H9 (cell line): ENCODE data around the gene CDKN3. TPM values are rescaled to one million over a fixed set of nuclear protein-coding genes. Genes with fewer than 3 reads are reported as not detected.

ENCODE experiments used
- DNase-seq: peaks from one replicate; pipeline ENCODE4 v3.0.0-alpha.2; 2017
- H2AFZ ChIP-seq: one replicate; pipeline ENCODE4 v1.6.1; 2013; ENCODE audit warnings: mild to moderate bottlenecking, low read length, control low read depth, moderate library complexity
- H2AK5ac ChIP-seq: 2 replicates; pipeline ENCODE4 v1.6.1; 2013; ENCODE audit warnings: low read length, control low read depth, mixed read lengths; ENCODE audit not compliant: insufficient read length
- H2BK120ac ChIP-seq: one replicate; pipeline ENCODE4 v1.6.1; 2013; ENCODE audit warnings: low read depth, mild to moderate bottlenecking, low read length, control low read depth, inconsistent platforms; ENCODE audit not compliant: poor library complexity, severe bottlenecking
- H2BK12ac ChIP-seq: 2 replicates; pipeline ENCODE4 v1.6.1; 2013; ENCODE audit warnings: low read length, control low read depth, mixed read lengths, low read depth; ENCODE audit not compliant: insufficient read length
- H2BK15ac ChIP-seq: 2 replicates; pipeline ENCODE4 v1.6.1; 2013; ENCODE audit warnings: low read depth, low read length, control low read depth
- H2BK20ac ChIP-seq: one replicate; pipeline ENCODE4 v1.6.1; 2013; ENCODE audit warnings: low read depth, mild to moderate bottlenecking, low read length, control low read depth, inconsistent platforms; ENCODE audit not compliant: poor library complexity, severe bottlenecking
- H2BK5ac ChIP-seq: 2 replicates; pipeline ENCODE4 v1.6.1; 2013; ENCODE audit warnings: low read length, control low read depth, mixed read lengths; ENCODE audit not compliant: insufficient read length
- H3K14ac ChIP-seq: 2 replicates; pipeline ENCODE4 v1.6.1; 2013; ENCODE audit warnings: low read length, control low read depth; ENCODE audit not compliant: insufficient read depth
- H3K18ac ChIP-seq: 2 replicates; pipeline ENCODE4 v1.6.1; 2013; ENCODE audit warnings: low read depth, mild to moderate bottlenecking, mixed read lengths, low read length, control low read depth; ENCODE audit not compliant: insufficient read length
- H3K23ac ChIP-seq: 2 replicates; pipeline ENCODE4 v1.6.1; 2013; ENCODE audit warnings: low read length, control low read depth, mixed read lengths, low read depth; ENCODE audit not compliant: insufficient read length
- H3K23me2 ChIP-seq: 2 replicates; pipeline ENCODE4 v1.6.1; 2013; ENCODE audit warnings: low read depth, mild to moderate bottlenecking, mixed read lengths, low read length, control low read depth; ENCODE audit not compliant: insufficient read length, poor library complexity, severe bottlenecking
- H3K27ac ChIP-seq: 2 replicates; pipeline ENCODE4 v1.5.1; 2013; ENCODE audit warnings: low read length, control low read depth, mixed read lengths, low read depth; ENCODE audit not compliant: insufficient read length
- H3K27me3 ChIP-seq: 2 replicates; pipeline ENCODE4 v1.6.1; 2013; ENCODE audit warnings: low read length, control low read depth, inconsistent platforms; ENCODE audit not compliant: insufficient read depth
- H3K4ac ChIP-seq: 2 replicates; pipeline ENCODE4 v1.6.1; 2013; ENCODE audit warnings: low read depth, mild to moderate bottlenecking, control low read depth, inconsistent platforms, low read length, moderate library complexity
- H3K4me1 ChIP-seq: 2 replicates; pipeline ENCODE4 v1.6.1; 2013; ENCODE audit warnings: low read length, control low read depth, inconsistent platforms; ENCODE audit not compliant: insufficient read depth
- H3K4me2 ChIP-seq: 2 replicates; pipeline ENCODE4 v1.6.1; 2013; ENCODE audit warnings: low read length, control low read depth, mixed read lengths; ENCODE audit not compliant: insufficient read length, insufficient read depth
- H3K56ac ChIP-seq: 2 replicates; pipeline ENCODE4 v1.6.1; 2013; ENCODE audit warnings: low read depth, mild to moderate bottlenecking, mixed read lengths, low read length, control low read depth; ENCODE audit not compliant: insufficient read length
- H3K79me1 ChIP-seq: 2 replicates; pipeline ENCODE4 v1.6.1; 2013; ENCODE audit warnings: low read depth, mild to moderate bottlenecking, moderate library complexity, low read length, control low read depth, inconsistent platforms; ENCODE audit not compliant: insufficient read depth, poor library complexity, severe bottlenecking
- H3K79me2 ChIP-seq: 2 replicates; pipeline ENCODE4 v1.6.1; 2013; ENCODE audit warnings: low read length, control low read depth, inconsistent platforms; ENCODE audit not compliant: insufficient read depth
- H3K9ac ChIP-seq: 2 replicates; pipeline ENCODE4 v1.6.1; 2013; ENCODE audit warnings: low read length, control low read depth, mixed read lengths; ENCODE audit not compliant: insufficient read length; ENCODE audit errors: extremely low read depth
- H3K9me3 ChIP-seq: one replicate; pipeline ENCODE4 v1.6.1; 2013; ENCODE audit warnings: low read depth, low read length, inconsistent platforms; ENCODE audit not compliant: control insufficient read depth
- H3T11ph ChIP-seq: one replicate; pipeline ENCODE4 v1.6.1; 2013; ENCODE audit warnings: mild to moderate bottlenecking, low read length, control low read depth, inconsistent platforms
- H4K20me1 ChIP-seq: one replicate; pipeline ENCODE4 v1.6.1; 2013; ENCODE audit not compliant: control insufficient read depth, insufficient read length, insufficient read depth
- H4K5ac ChIP-seq: 2 replicates; pipeline ENCODE4 v1.6.1; 2013; ENCODE audit warnings: low read depth, mild to moderate bottlenecking, mixed read lengths, low read length, control low read depth; ENCODE audit not compliant: insufficient read length
- H4K8ac ChIP-seq: replicated peaks from 2 replicates; pipeline ENCODE4 v1.6.1; 2013; ENCODE audit warnings: low read length, control low read depth, mixed read lengths, low read depth; ENCODE audit not compliant: insufficient read length
- H4K91ac ChIP-seq: 2 replicates; pipeline ENCODE4 v1.6.1; 2013; ENCODE audit warnings: low read depth, mild to moderate bottlenecking, moderate library complexity, mixed read lengths, low read length, control low read depth; ENCODE audit not compliant: insufficient read length
- H3K27ac Mint-ChIP-seq, 3 experiments: 2 replicates in 2 of 3; 3 replicates in 1 of 3; pipeline ENCODE4 v1.8.0; 2020 to 2021; ENCODE audit warnings: mixed read lengths in 3 of 3, mild to moderate bottlenecking in 1 of 3, moderate library complexity in 1 of 3
- H3K27me3 Mint-ChIP-seq: 2 replicates; pipeline ENCODE4 v1.8.0; 2021; ENCODE audit warnings: low read depth, mild to moderate bottlenecking, moderate library complexity, mixed read lengths
- H3K36me3 Mint-ChIP-seq, 3 experiments: 2 replicates in 2 of 3; 3 replicates in 1 of 3; pipeline ENCODE4 v1.8.0; 2020 to 2021; ENCODE audit warnings: low read depth in 3 of 3, mixed read lengths in 3 of 3; ENCODE audit not compliant: insufficient read depth in 1 of 3
- H3K4me1 Mint-ChIP-seq, 2 experiments: 2 replicates each; pipeline ENCODE4 v1.8.0; 2020; ENCODE audit warnings: mixed read lengths in 2 of 2
- H3K4me3 Mint-ChIP-seq, 2 experiments: 2 replicates in 1 of 2; 3 replicates in 1 of 2; pipeline ENCODE4 v1.8.0; 2020 to 2021; ENCODE audit warnings: mild to moderate bottlenecking in 2 of 2, mixed read lengths in 2 of 2, moderate library complexity in 1 of 2
- H3K9me3 Mint-ChIP-seq, 2 experiments: 2 replicates in 1 of 2; 3 replicates in 1 of 2; pipeline ENCODE4 v1.8.0; 2020; ENCODE audit warnings: mild to moderate bottlenecking in 2 of 2, mixed read lengths in 2 of 2, moderate library complexity in 1 of 2
- total RNA-seq: library from RNA; stranded (reverse); gene quantifications from 2 replicates; pipeline ENCODE4 v1.2.1, GENCODE V29; 2021
- TF ChIP-seq, protein P1 (sequence below): fragments of 200-600 bp; sonication (generic); conservative IDR thresholded peaks from 3 replicates; pipeline ENCODE4 v1.8.0; 2021; ENCODE audit warnings: antibody characterized with exemption, mild to moderate bottlenecking

The CDKN3 gene
- total RNA-seq, 1 experiment from 2014 or later, result 45.9 TPM

DNA sequence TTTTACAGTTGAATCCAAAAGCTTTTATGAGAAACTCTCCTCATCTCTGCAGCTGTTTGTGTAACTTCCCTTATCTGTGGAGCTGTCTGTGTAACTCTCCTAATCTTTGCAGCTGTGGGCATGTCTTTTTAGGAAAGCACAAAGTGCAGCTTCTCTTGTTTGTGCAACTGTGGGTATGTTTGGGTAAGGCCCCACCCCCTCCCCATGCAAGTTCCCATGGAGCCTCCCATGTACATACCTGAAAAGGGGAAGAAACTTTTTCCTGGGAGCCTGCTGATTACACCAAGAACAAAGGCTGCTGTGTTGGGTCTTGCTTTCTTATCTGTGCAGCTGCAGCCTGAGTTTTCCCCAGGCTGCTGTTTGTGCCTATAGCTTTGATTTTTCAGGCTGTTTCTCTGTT is 42.7 kb upstream of the CDKN3 start:
- Histone ChIP-seq H3K9me3 (peaks cover 13% of the 10 kb centered on the region), H3K23me2 (no peaks in the 10 kb centered on the region), H3K23ac (no peak overlapping the region), H2BK20ac (no peak overlapping the region), H3K18ac (no peak overlapping the region), H3K9ac (no peak overlapping the region), H2BK15ac (no peak overlapping the region), H3K56ac (no peak overlapping the region), H3K4me2 (no peak overlapping the region), H3K79me2 (no peaks in the 10 kb centered on the region), H3K27ac (no peak overlapping the region), H4K91ac (no peak overlapping the region), H4K20me1 (no peaks in the 10 kb centered on the region), H3K4me1 (peaks cover 4% of the 10 kb centered on the region; the same call in 1 of the 2 replicates), H2AFZ (no peak overlapping the region), H4K5ac (no peak overlapping the region), H3K27me3 (no peaks in the 10 kb centered on the region), H3K79me1 (no peaks in the 10 kb centered on the region), H2BK120ac (no peak overlapping the region), H2AK5ac (no peak overlapping the region), H4K8ac (no peak overlapping the region), H3T11ph (no peak overlapping the region), H3K14ac (no peak overlapping the region), H2BK12ac (no peak overlapping the region), H3K4ac (no peak overlapping the region), H2BK5ac (no peak overlapping the region)
- peaks cover 14 to 16% of the 10 kb centered on the region in 2 experiments for H3K9me3 Mint-ChIP-seq
- H3K36me3 Mint-ChIP-seq, result peaks cover 6 to 20% (median 15%) of the 10 kb centered on the region in 3 experiments
- H3K4me1 Mint-ChIP-seq, result peaks cover 3 to 8% of the 10 kb centered on the region in 2 experiments
- peaks cover 3% of the 10 kb centered on the region for H3K27me3 Mint-ChIP-seq
- TF ChIP-seq, protein P1, sequence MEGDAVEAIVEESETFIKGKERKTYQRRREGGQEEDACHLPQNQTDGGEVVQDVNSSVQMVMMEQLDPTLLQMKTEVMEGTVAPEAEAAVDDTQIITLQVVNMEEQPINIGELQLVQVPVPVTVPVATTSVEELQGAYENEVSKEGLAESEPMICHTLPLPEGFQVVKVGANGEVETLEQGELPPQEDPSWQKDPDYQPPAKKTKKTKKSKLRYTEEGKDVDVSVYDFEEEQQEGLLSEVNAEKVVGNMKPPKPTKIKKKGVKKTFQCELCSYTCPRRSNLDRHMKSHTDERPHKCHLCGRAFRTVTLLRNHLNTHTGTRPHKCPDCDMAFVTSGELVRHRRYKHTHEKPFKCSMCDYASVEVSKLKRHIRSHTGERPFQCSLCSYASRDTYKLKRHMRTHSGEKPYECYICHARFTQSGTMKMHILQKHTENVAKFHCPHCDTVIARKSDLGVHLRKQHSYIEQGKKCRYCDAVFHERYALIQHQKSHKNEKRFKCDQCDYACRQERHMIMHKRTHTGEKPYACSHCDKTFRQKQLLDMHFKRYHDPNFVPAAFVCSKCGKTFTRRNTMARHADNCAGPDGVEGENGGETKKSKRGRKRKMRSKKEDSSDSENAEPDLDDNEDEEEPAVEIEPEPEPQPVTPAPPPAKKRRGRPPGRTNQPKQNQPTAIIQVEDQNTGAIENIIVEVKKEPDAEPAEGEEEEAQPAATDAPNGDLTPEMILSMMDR, result no peak
- no peak overlapping the region; a peak in 1 of 5 replicates for H3K4me3 Mint-ChIP-seq
- no peak for DNase-seq
- no peak overlapping the region for H3K27ac Mint-ChIP-seq
